SH-SY5Y (cell line): ENCODE measurements around the gene CSN1S1.

Experiments used
- GATA2 ChIP-seq: IDR thresholded peaks from 2 replicates; pipeline ENCODE4 v1.6.1; 2011; ENCODE audit warnings: mild to moderate bottlenecking, low read depth, low read length
- GATA3 ChIP-seq: IDR thresholded peaks from 2 replicates; pipeline ENCODE4 v1.6.1; 2011; ENCODE audit warnings: low read depth, mild to moderate bottlenecking, low read length, moderate library complexity

Gene CSN1S1

GRCh38 chr4:69965628-69966027 is 34.8 kb downstream of the CSN1S1 start, which contains the start of gene CSN2:
CSN2 (minus strand) TSS chr4:69965728; CDS start chr4:69960995, 4,733 bp downstream.
- no peak for TF ChIP-seq GATA3
- TF ChIP-seq GATA2, result no peak

- TF ChIP-seq GATA2, result no peak
- no peak for TF ChIP-seq GATA3
These were observed 39.2 kb downstream of the CSN1S1 start for GRCh38 chr4:69970071-69970470.

- TF ChIP-seq GATA2 (no peak), GATA3 (no peak)
These were observed 43.8 kb downstream of the CSN1S1 start for GRCh38 chr4:69974631-69975030.

GRCh38 chr4:69977582-69977981 is 46.7 kb downstream of the CSN1S1 start:
- TF ChIP-seq GATA2, result no peak
- TF ChIP-seq GATA3, result no peak

- TF ChIP-seq GATA3, result no peak
- no peak for TF ChIP-seq GATA2
These were observed 53.2 kb downstream of the CSN1S1 start for GRCh38 chr4:69984030-69984443.

- TF ChIP-seq GATA2 (no peak), GATA3 (no peak)
These were observed 55.8 kb downstream of the CSN1S1 start for GRCh38 chr4:69986663-69987062.

- TF ChIP-seq GATA2, result no peak
These were observed 60.1 kb downstream of the CSN1S1 start for GRCh38 chr4:69991016-69991415.

GRCh38 chr4:69994782-69995181 is 63.9 kb downstream of the CSN1S1 start:
- no peak for TF ChIP-seq GATA2
- TF ChIP-seq GATA3, result no peak

- no peak for TF ChIP-seq GATA2
- no peak for TF ChIP-seq GATA3
These were observed 64.7 kb downstream of the CSN1S1 start, which contains the start of gene STATH for GRCh38 chr4:69995526-69996016. STATH (plus strand) TSS chr4:69995966; CDS start chr4:69998438, 2,472 bp downstream.
